Muscle of leg (tissue), 16 donors: Measurements from ENCODE around the gene MAP1LC3C. TPM values are rescaled to one million over a fixed set of nuclear protein-coding genes. Genes with fewer than 3 reads are reported as not detected.

ENCODE experiments used
- DNase-seq: peaks from one replicate; pipeline ENCODE4 v3.0.0; 2013
- H3K27ac ChIP-seq: one replicate; pipeline ENCODE4 v1.5.1; 2013; ENCODE audit warnings: mild to moderate bottlenecking, low read length, control low read depth
- H3K27me3 ChIP-seq: one replicate; pipeline ENCODE4 v1.6.1; 2013; ENCODE audit warnings: low read length; ENCODE audit not compliant: control insufficient read depth, insufficient read depth
- H3K36me3 ChIP-seq: one replicate; pipeline ENCODE4 v1.6.1; 2013; ENCODE audit warnings: low read length; ENCODE audit not compliant: control insufficient read depth, insufficient read depth
- H3K4me1 ChIP-seq: one replicate; pipeline ENCODE4 v1.6.1; 2013; ENCODE audit warnings: low read length; ENCODE audit not compliant: control insufficient read depth, insufficient read depth
- H3K4me3 ChIP-seq: one replicate; pipeline ENCODE4 v1.5.1; 2013; ENCODE audit warnings: low read length, control low read depth
- H3K9me3 ChIP-seq: replicated peaks from 2 replicates; pipeline ENCODE4 v1.6.1; 2013; ENCODE audit warnings: low read depth, low read length; ENCODE audit not compliant: control insufficient read depth
- WGBS: methylation state at CpG from one replicate; pipeline ENCODE4 v1.1.5; 2013; ENCODE audit warnings: missing lambda C conversion rate; ENCODE audit not compliant: insufficient coverage; 5-methylcytosine and 5-hydroxymethylcytosine counted together
- long read RNA-seq, 11 donors: transcript quantifications; one replicate each; lab custom pipeline, GENCODE V29; 2026
- polyA plus RNA-seq, 8 donors: library from polyadenylated mRNA; unstranded; fragments of 120-200 nt; gene quantifications; one replicate each; pipeline versions ENCODE4 v1.2.1 to v1.2.3, GENCODE V29; 2013; ENCODE audit warnings: inconsistent platforms in 1 of 8, low replicate concordance in 1 of 8; ENCODE audit not compliant: insufficient read length in 8 of 8, insufficient read depth in 1 of 8
- total RNA-seq: library from RNA; stranded (reverse); fragments of 120-200 nt; gene quantifications from one replicate; pipeline ENCODE4 v1.2.4, GENCODE V29; 2013

MAP1LC3C gene
- total RNA-seq = 12.5 TPM
- 10 to 100 TPM; 10.2 to 21.6 (median 15.5) TPM for polyA plus RNA-seq
- long read RNA-seq, donor 1, partial matches to known transcripts = 0 of 2 reads
- long read RNA-seq, donor 1, other reads (novel, unspliced or antisense) = 0 of 2 reads
- long read RNA-seq, donor 2, partial matches to known transcripts = 0 of 2 reads
- long read RNA-seq, donor 2, other reads (novel, unspliced or antisense) = 0 of 2 reads
- long read RNA-seq, donor 3, transcript MAP1LC3C-201 (4 exons, 1,182 nt) = major isoform, 9 of 9 reads
- long read RNA-seq, donor 3, partial matches to known transcripts = 0 of 9 reads
- long read RNA-seq, donor 3, other reads (novel, unspliced or antisense) = 0 of 9 reads
- long read RNA-seq, donor 4, partial matches to known transcripts = 0 of 4 reads
- long read RNA-seq, donor 4, other reads (novel, unspliced or antisense) = 0 of 4 reads
- long read RNA-seq, donor 5, transcript MAP1LC3C-201 (4 exons, 1,182 nt) = major isoform, 8 of 8 reads
- long read RNA-seq, donor 5, partial matches to known transcripts = 0 of 8 reads
- long read RNA-seq, donor 5, other reads (novel, unspliced or antisense) = 0 of 8 reads
- long read RNA-seq, donor 6, transcript MAP1LC3C-201 (4 exons, 1,182 nt) = major isoform, 5 of 5 reads
- long read RNA-seq, donor 6, partial matches to known transcripts = 0 of 5 reads
- long read RNA-seq, donor 6, other reads (novel, unspliced or antisense) = 0 of 5 reads
- long read RNA-seq, donor 7, partial matches to known transcripts = 0 of 4 reads
- long read RNA-seq, donor 7, other reads (novel, unspliced or antisense) = 0 of 4 reads
- long read RNA-seq, donor 8, transcript MAP1LC3C-201 (4 exons, 1,182 nt) = major isoform, 9 of 9 reads
- long read RNA-seq, donor 8, partial matches to known transcripts = 0 of 9 reads
- long read RNA-seq, donor 8, other reads (novel, unspliced or antisense) = 0 of 9 reads
- long read RNA-seq, donor 9, transcript MAP1LC3C-201 (4 exons, 1,182 nt) = major isoform, 6 of 6 reads
- long read RNA-seq, donor 9, partial matches to known transcripts = 0 of 6 reads
- long read RNA-seq, donor 9, other reads (novel, unspliced or antisense) = 0 of 6 reads
- long read RNA-seq, donor 10, transcript MAP1LC3C-201 (4 exons, 1,182 nt) = major isoform, 7 of 7 reads
- long read RNA-seq, donor 10, partial matches to known transcripts = 0 of 7 reads
- long read RNA-seq, donor 10, other reads (novel, unspliced or antisense) = 0 of 7 reads
- long read RNA-seq, donor 11, transcript MAP1LC3C-201 (4 exons, 1,182 nt) = major isoform, 5 of 5 reads
- long read RNA-seq, donor 11, partial matches to known transcripts = 0 of 5 reads
- long read RNA-seq, donor 11, other reads (novel, unspliced or antisense) = 0 of 5 reads

DNA sequence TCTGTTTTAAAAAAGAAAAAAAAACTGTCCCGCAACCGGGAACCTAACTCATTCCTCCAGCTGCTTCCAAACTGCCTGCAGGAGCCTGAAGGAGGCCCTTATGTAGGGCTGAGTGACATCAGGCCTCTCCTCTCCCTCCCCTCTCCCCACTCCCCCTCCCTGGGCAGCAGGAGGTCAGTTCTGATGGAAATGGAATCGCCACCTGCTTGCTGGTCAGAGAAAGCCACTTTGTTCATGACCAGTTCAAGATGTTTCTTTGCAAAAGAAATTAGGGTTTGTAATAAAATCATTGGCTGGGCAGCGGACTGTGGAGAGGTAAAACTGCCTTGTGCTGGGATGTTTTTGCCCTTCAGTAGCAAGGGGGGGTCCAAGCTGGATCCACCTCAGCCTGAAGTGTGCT lies at the start of gene MAP1LC3C:
Gene MAP1LC3C, minus strand, starts transcription at position 73 of the 400 bp plus-strand sequence. CDS start 90 bp downstream, outside the sequence.
- Histone ChIP-seq H3K9me3 (no peaks in the 10 kb centered on the region), H3K4me1 (peaks cover 16% of the 10 kb centered on the region), H3K36me3 (no peaks in the 10 kb centered on the region), H3K27ac (peak within 1 kb of the TSS; percentile 91), H3K27me3 (no peaks in the 10 kb centered on the region), H3K4me3 (peak within 1 kb of the TSS; percentile 30)
- peak; percentile 71 for DNase-seq
- 36% methylated on average over 2 of the region's 4 CpGs for WGBS

DNA sequence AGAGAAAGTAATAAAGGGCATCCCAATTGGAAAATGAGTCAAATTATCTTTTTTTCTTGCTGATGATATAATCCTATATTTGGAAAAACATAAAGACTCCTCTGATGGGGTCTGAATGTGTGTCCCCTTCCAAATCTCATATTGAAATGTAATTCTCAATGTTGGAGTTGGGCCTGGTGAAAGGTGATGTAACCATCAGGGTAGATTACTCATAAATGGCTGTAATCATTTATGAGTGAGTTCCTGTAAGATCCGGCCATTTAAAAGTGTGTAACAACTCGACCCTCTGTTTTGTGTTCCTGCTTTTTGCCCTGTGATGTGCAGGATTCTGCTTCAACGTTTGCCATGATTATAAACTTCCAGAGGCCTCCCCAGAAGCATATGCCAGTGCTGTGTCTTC lies 44.3 kb upstream of the MAP1LC3C start:
- H3K4me1 ChIP-seq = no peaks in the 10 kb centered on the region

DNA sequence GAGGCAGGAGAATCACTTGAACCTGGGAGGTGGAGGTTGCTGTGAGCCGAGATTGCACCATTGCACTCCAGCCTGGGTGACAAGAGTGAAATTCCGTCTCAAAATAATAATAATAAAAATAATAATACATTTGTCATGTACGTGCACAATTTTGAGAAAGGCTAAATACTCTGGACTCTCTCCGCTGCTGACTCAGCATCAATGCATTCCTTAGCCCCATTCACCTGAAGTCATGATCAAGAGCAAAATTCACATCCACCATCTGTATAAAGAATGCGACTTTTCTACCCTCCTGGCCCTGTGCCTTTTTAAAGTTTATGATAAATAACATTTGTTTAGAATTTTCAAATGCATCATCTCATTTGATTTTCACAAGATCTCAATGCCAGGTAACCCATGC lies 35.5 kb upstream of the MAP1LC3C start:
- Histone ChIP-seq H3K36me3 (no peaks in the 10 kb centered on the region), H3K9me3 (no peaks in the 10 kb centered on the region), H3K27me3 (no peaks in the 10 kb centered on the region), H3K4me3 (no peak overlapping the region), H3K4me1 (no peaks in the 10 kb centered on the region), H3K27ac (no peak overlapping the region)
- DNase-seq = no peak
- 100% methylated on average over 1 of the region's 5 CpGs for WGBS

More for the DNA sequence above, 44.3 kb upstream of the MAP1LC3C start:
- Histone ChIP-seq H3K27ac (no peak overlapping the region), H3K9me3 (peaks cover 7% of the 10 kb centered on the region), H3K4me3 (no peak overlapping the region), H3K36me3 (no peaks in the 10 kb centered on the region), H3K27me3 (no peaks in the 10 kb centered on the region)
- 54% methylated on average over 2 of the region's 3 CpGs for WGBS
- no peak for DNase-seq

DNA sequence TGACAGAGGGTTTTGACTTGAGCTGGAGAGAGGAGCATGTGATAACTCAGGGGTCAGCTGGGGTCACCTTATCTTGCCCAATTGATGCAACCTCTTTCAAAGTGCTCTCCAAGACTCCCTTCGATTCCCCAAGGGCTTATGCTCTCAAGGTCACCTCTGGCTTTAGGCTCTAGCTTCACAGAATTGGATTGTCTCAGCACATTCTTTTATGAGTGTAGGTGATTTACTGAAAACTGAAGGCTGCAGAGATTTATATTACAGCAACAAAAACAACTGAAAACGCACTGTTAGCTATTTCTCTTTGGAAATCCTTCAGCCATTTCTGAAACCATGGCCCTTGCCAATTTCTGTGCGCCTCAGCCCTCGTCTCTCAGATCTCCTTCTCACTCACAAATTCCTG lies 34.5 kb upstream of the MAP1LC3C start:
- Histone ChIP-seq H3K4me1 (no peaks in the 10 kb centered on the region), H3K4me3 (no peak overlapping the region), H3K9me3 (no peaks in the 10 kb centered on the region), H3K27ac (no peak overlapping the region), H3K36me3 (no peaks in the 10 kb centered on the region), H3K27me3 (no peaks in the 10 kb centered on the region)
- 24% methylated on average over 3 of the region's 4 CpGs for WGBS
- peak; percentile 49 for DNase-seq

DNA sequence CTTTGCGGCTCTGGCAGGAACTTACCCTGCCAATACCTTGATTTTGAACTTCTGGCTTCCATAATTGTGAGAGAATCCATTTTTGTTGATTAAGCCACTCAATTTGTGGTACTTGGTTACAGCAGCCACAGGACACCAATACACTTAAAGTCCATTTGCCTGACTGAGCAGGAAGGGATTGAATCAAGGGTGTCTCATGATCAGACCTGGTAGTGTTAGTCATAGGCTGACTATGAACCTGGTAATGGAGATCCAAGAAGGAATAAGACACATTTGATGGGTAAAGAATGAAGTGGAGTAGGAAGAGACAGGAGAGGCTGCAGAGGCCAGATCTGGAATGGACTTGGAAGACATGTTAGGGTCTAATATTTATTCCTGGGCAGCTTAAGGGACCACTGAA lies 31.2 kb upstream of the MAP1LC3C start:
- Histone ChIP-seq H3K27ac (no peak overlapping the region), H3K27me3 (no peaks in the 10 kb centered on the region), H3K36me3 (no peaks in the 10 kb centered on the region), H3K9me3 (no peaks in the 10 kb centered on the region), H3K4me1 (no peaks in the 10 kb centered on the region), H3K4me3 (no peak overlapping the region)
- no CpG with 5 or more reads among the region's 1 CpG for WGBS
- no peak for DNase-seq

DNA sequence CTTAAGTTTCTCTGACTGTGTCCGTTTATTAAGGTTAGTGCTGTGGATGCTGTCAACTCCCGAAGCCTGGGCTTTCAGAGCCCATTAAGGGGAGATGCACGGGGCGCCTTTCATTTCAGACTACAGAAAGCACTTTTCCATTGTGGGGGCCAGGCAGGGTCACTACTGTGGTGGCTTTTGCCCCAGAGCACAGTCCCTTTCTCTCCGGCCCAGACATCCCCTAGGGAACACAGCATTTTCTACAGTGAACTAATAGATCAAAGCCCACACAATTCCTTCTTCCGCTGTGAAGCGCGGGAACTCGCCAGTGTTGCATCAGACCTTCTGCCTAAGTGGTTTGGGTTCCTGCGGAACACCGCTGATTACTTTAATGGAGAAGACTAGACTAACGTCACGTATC lies 26.8 kb upstream of the MAP1LC3C start:
- WGBS = 61% methylated on average over 7 of the region's 13 CpGs

DNA sequence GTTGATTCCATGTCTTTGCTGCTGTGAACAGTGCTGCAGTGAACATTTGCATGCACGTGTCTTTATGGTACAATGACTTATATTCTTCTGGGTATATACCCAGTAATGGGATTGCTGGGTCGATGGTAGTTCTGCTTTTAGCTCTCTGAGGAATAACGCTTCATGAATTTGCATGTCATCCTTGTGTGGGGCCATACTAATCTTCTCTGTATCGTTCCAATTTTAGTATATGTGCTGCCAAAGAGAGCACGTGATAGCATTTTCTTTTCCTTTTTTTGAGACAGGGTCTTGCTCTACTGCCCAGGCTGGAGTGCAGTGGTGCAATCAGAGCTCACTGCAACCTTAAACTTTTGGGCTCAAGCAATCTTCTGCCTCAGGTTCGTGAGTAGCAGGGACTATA lies 24.9 kb upstream of the MAP1LC3C start:
- Histone ChIP-seq H3K27ac (no peak overlapping the region), H3K9me3 (no peaks in the 10 kb centered on the region), H3K4me1 (no peaks in the 10 kb centered on the region), H3K4me3 (no peak overlapping the region), H3K27me3 (no peaks in the 10 kb centered on the region), H3K36me3 (no peaks in the 10 kb centered on the region)
- 79% methylated on average over 4 of the region's 6 CpGs for WGBS
- DNase-seq = no peak

More for the DNA sequence above, 26.8 kb upstream of the MAP1LC3C start:
- DNase-seq = no peak
- Histone ChIP-seq H3K4me3 (no peak overlapping the region), H3K36me3 (no peaks in the 10 kb centered on the region), H3K27ac (no peak overlapping the region), H3K4me1 (no peaks in the 10 kb centered on the region), H3K27me3 (no peaks in the 10 kb centered on the region), H3K9me3 (no peaks in the 10 kb centered on the region)

DNA sequence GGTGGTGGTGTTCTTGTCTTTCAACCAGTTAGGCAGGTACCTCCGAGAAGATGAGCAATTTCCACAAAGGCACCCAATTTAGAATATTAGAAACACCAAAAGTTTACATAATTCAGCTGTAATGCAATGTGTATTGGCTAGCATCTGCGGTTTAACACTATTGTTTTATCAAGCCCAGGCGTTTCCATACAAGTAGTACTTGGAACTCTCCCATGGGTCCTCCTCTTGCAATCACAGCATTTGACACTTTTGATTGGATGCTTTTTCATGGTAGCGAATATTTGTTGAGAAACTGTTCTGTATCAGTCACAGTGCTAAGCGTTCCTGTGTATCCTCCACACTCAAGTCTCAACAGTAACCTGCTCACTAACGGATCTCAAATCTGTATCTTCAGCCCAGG lies 20.1 kb upstream of the MAP1LC3C start:
- H3K9me3 ChIP-seq = no peaks in the 10 kb centered on the region
- no peak overlapping the region for H3K27ac ChIP-seq
- no peaks in the 10 kb centered on the region for H3K27me3 ChIP-seq
- WGBS = 55% methylated on average over 2 of the region's 6 CpGs
- H3K4me3 ChIP-seq = no peak overlapping the region
- no peak for DNase-seq
- H3K36me3 ChIP-seq = no peaks in the 10 kb centered on the region
- no peaks in the 10 kb centered on the region for H3K4me1 ChIP-seq

DNA sequence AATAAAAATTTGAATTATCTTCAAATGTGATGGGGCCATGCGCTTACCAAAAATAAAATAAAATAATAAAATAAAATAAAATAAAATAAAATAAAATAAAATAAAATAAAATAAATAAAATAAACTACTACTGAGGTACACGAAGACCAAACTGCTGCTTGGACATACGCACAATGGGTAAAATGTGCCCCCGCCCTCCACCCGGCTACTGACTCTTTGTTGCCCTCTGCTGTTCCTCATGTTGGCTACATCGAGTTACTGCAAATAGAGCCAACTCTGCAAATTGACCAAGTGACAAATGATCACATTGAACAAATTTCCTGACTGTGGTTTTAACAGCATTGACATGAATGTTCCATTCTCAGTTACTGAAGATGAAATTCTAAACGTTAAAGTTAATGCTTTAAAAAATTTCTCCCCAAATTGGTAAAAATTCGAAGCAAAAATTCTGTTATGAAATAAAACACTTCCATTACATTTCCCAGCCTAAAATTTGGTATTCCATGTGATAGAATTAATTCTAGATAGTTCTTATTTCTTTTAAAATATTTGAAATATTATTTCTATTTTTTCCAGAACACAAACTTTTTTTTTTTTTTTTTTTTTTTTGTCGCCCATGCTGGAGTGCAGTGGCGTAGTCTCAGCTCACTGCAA lies 18.8 kb upstream of the MAP1LC3C start:
- Histone ChIP-seq H3K4me1 (no peaks in the 10 kb centered on the region), H3K27me3 (no peaks in the 10 kb centered on the region), H3K4me3 (no peak overlapping the region), H3K27ac (no peak overlapping the region), H3K36me3 (no peaks in the 10 kb centered on the region), H3K9me3 (no peaks in the 10 kb centered on the region)
- DNase-seq = peak; percentile 71
- 27% methylated on average over 4 of the region's 10 CpGs for WGBS
